Measurements from ENCODE around the gene PDE11A.

The PDE11A gene

GRCh38 chr2:177984749-177985148 is 87.8 kb downstream of the PDE11A start:
- Mint-ChIP-seq H3K36me3 (ENCODE audit: low read depth) (no peaks in the 10 kb centered on the region), H3K27me3 (ENCODE audit: low read depth, poor library complexity) (peaks cover 12% of the 10 kb centered on the region), H3K27ac (no peak overlapping the region), H3K4me1 (no peaks in the 10 kb centered on the region), H3K4me3 (no peak overlapping the region), H3K9me3 (no peaks in the 10 kb centered on the region)
- TF ChIP-seq CTCF (IDR thresholded peaks at IDR 0.05): no peak
- DNase-seq: no peak

GRCh38 chr2:177983183-177983788 is 89.3 kb downstream of the PDE11A start:
- peak; percentile 83 for TF ChIP-seq CTCF (IDR thresholded peaks at IDR 0.05)
- Mint-ChIP-seq H3K36me3 (ENCODE audit: low read depth) (no peaks in the 10 kb centered on the region), H3K4me3 (no peak overlapping the region), H3K9me3 (peaks cover 8% of the 10 kb centered on the region), H3K27ac (no peak overlapping the region), H3K4me1 (no peaks in the 10 kb centered on the region), H3K27me3 (ENCODE audit: low read depth, poor library complexity) (peaks cover 14% of the 10 kb centered on the region)
- DNase-seq: peak; percentile 33

GRCh38 chr2:177972782-177973181 is 99.8 kb downstream of the PDE11A start:
- no peak for TF ChIP-seq CTCF (IDR thresholded peaks at IDR 0.05)
- Mint-ChIP-seq H3K36me3 (ENCODE audit: low read depth) (no peaks in the 10 kb centered on the region), H3K27ac (no peak overlapping the region), H3K4me1 (no peaks in the 10 kb centered on the region), H3K27me3 (ENCODE audit: low read depth, poor library complexity) (no peaks in the 10 kb centered on the region), H3K4me3 (no peak overlapping the region), H3K9me3 (no peaks in the 10 kb centered on the region)
- DNase-seq: no peak

GRCh38 chr2:177972123-177972522 is 100.5 kb downstream of the PDE11A start:
- DNase-seq: no peak
- Mint-ChIP-seq H3K36me3 (ENCODE audit: low read depth) (no peaks in the 10 kb centered on the region), H3K4me1 (no peaks in the 10 kb centered on the region), H3K4me3 (no peak overlapping the region), H3K27ac (no peak overlapping the region), H3K27me3 (ENCODE audit: low read depth, poor library complexity) (no peaks in the 10 kb centered on the region), H3K9me3 (no peaks in the 10 kb centered on the region)
- no peak for TF ChIP-seq CTCF (IDR thresholded peaks at IDR 0.05)

GRCh38 chr2:177970670-177971454 is 101.7 kb downstream of the PDE11A start:
- H3K27ac Mint-ChIP-seq: no peak overlapping the region
- no peak for TF ChIP-seq CTCF (IDR thresholded peaks at IDR 0.05)
- no peaks in the 10 kb centered on the region for H3K27me3 Mint-ChIP-seq (ENCODE audit: low read depth, poor library complexity)
- no peak for DNase-seq
- no peak overlapping the region for H3K4me3 Mint-ChIP-seq
- H3K4me1 Mint-ChIP-seq: no peaks in the 10 kb centered on the region
- H3K9me3 Mint-ChIP-seq: peaks cover 3% of the 10 kb centered on the region
- no peaks in the 10 kb centered on the region for H3K36me3 Mint-ChIP-seq (ENCODE audit: low read depth)

- no peak overlapping the region for H3K4me3 Mint-ChIP-seq
- no peak for DNase-seq
- H3K27me3 Mint-ChIP-seq (ENCODE audit: low read depth, poor library complexity): no peaks in the 10 kb centered on the region
- H3K36me3 Mint-ChIP-seq (ENCODE audit: low read depth): no peaks in the 10 kb centered on the region
- no peak for TF ChIP-seq CTCF (IDR thresholded peaks at IDR 0.05)
- peaks cover 3% of the 10 kb centered on the region for H3K9me3 Mint-ChIP-seq
- no peak overlapping the region for H3K27ac Mint-ChIP-seq
- H3K4me1 Mint-ChIP-seq: no peaks in the 10 kb centered on the region
Measured at GRCh38 chr2:177964892-177965291, 107.7 kb downstream of the PDE11A start.

Measured in nephron progenitor cell (in vitro differentiated cells).